ENCODE data around the gene TNNT3. TPM values are rescaled to one million over a fixed set of nuclear protein-coding genes. Genes with fewer than 3 reads are reported as not detected.

Gene TNNT3
- total RNA-seq, 2 donors from 2014 or later: 4.5 to 8.4 TPM

DNA sequence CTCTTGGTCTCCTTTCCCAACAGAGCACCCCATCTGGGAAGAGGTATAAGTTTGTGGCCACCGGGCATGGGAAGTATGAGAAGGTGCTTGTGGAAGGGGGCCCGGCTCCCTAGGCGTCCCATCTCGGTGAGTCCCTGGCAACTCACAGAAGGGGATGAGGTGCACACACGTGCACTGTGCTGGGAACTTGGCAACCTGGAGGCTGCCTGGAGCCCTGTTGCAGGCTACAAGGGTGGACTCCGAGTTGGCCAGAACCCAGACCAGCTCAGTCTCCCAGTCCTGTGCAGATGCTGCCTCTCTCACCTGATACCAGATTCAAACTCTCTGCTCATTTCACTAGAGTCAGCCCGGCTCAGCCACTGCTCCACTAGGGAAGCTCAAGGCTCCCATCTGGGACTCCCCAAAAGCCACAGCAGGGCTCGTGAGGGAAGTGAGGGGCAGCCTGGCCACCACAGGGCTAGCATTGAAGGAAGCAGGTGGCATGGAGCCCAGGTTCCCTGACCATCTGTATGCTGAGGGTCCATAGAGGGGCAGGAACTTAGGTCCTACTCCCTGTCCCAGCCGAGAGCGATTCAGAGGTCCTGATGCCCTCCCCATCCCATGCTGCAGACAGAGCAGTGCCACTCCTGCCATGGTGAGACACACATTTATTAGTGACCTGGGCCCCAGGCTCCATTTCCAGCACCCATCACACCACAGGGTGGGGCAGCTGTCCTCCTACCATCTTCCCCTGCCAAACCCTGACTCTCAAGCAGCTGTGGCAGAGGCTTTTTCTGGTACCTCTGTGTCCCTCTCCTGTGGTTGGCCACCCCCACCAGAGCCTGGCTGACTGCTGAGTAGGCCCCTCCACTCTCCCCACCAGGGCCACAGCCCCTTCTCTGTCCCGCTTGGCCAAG, 31.8 kb upstream of the TNNT3 start:
- 88% methylated on average over 11 of the region's 11 CpGs for WGBS
- no peak for DNase-seq (ENCODE audit: low spot score)
- intact Hi-C loops (cut with DNase I): no loop called here
- Histone ChIP-seq H3K4me1 (replicated peaks) (no peaks in the 10 kb centered on the region), H3K4me3 (no peak overlapping the region), H3K27me3 (replicated peaks; ENCODE audit: insufficient read depth) (no peaks in the 10 kb centered on the region), H3K27ac (no peak overlapping the region), H3K36me3 (no peaks in the 10 kb centered on the region), H3K9me3 (no peaks in the 10 kb centered on the region)
- TF ChIP-seq POLR2AphosphoS5 (IDR thresholded peaks at IDR 0.05): no peak
- TF ChIP-seq, protein P1, sequence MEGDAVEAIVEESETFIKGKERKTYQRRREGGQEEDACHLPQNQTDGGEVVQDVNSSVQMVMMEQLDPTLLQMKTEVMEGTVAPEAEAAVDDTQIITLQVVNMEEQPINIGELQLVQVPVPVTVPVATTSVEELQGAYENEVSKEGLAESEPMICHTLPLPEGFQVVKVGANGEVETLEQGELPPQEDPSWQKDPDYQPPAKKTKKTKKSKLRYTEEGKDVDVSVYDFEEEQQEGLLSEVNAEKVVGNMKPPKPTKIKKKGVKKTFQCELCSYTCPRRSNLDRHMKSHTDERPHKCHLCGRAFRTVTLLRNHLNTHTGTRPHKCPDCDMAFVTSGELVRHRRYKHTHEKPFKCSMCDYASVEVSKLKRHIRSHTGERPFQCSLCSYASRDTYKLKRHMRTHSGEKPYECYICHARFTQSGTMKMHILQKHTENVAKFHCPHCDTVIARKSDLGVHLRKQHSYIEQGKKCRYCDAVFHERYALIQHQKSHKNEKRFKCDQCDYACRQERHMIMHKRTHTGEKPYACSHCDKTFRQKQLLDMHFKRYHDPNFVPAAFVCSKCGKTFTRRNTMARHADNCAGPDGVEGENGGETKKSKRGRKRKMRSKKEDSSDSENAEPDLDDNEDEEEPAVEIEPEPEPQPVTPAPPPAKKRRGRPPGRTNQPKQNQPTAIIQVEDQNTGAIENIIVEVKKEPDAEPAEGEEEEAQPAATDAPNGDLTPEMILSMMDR (IDR thresholded peaks at IDR 0.05): no peak
- TF ChIP-seq POLR2A (IDR thresholded peaks at IDR 0.05): no peak

DNA sequence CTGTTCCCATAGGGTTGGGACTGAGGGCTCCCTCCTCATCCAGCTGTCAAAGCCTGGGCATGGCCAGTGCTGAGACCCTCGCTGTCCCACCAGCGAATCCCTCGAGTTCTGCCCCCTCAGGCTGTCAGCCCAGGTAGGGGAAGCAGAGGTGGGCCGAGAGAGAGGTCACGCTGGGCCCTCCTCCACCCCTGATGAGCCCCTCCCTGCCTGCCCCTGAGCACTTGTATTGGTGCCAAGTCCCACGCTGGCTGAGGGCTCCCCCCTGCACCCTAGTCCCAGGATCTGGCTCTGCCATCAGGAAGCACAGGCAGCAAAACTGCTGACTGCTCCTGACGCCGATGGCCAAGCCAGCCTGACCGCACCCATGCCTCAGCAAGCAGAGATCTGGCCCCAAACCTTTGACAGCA, 31.2 kb upstream of the TNNT3 start:
- Histone ChIP-seq H3K36me3 (no peaks in the 10 kb centered on the region), H3K9me3 (no peaks in the 10 kb centered on the region), H3K27ac (no peak overlapping the region), H3K4me1 (replicated peaks) (no peaks in the 10 kb centered on the region), H3K27me3 (replicated peaks; ENCODE audit: insufficient read depth) (no peaks in the 10 kb centered on the region), H3K4me3 (no peak overlapping the region)
- intact Hi-C loops (cut with DNase I): no loop called here
- TF ChIP-seq POLR2A (IDR thresholded peaks at IDR 0.05) (no peak), POLR2AphosphoS5 (IDR thresholded peaks at IDR 0.05) (no peak)
- TF ChIP-seq, protein P1 (IDR thresholded peaks at IDR 0.05): no peak
- DNase-seq (ENCODE audit: low spot score): no peak
- 60% methylated on average over 9 of the region's 9 CpGs for WGBS

DNA sequence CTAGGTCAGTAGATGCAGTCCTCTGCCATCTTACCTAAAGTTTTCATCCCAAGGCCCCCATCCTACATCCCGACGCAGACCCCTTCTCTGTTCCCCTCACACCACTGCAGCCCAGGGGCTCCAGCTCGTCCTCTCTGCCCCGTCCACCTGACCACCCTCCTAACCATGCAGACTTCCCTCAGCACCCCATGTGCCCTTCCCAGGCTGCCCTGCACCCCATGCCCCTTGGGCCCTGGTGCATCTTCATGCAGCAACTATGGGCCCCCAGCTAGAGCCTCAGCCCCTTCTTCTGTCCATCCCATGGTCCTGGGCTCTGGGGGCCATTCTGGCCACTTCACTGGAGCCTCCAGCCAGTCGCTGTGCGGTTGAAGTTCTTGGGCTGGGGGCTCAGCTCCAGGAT, 30.7 kb upstream of the TNNT3 start:
- Histone ChIP-seq H3K4me3 (no peak overlapping the region), H3K27me3 (replicated peaks; ENCODE audit: insufficient read depth) (no peaks in the 10 kb centered on the region), H3K36me3 (no peaks in the 10 kb centered on the region), H3K9me3 (no peaks in the 10 kb centered on the region), H3K4me1 (replicated peaks) (no peaks in the 10 kb centered on the region), H3K27ac (no peak overlapping the region)
- no peak for DNase-seq (ENCODE audit: low spot score)
- intact Hi-C loops (cut with DNase I): no loop called here
- 93% methylated on average over 6 of the region's 6 CpGs for WGBS
- TF ChIP-seq, protein P1 (IDR thresholded peaks at IDR 0.05): no peak
- TF ChIP-seq POLR2A (IDR thresholded peaks at IDR 0.05) (no peak), POLR2AphosphoS5 (IDR thresholded peaks at IDR 0.05) (no peak)

DNA sequence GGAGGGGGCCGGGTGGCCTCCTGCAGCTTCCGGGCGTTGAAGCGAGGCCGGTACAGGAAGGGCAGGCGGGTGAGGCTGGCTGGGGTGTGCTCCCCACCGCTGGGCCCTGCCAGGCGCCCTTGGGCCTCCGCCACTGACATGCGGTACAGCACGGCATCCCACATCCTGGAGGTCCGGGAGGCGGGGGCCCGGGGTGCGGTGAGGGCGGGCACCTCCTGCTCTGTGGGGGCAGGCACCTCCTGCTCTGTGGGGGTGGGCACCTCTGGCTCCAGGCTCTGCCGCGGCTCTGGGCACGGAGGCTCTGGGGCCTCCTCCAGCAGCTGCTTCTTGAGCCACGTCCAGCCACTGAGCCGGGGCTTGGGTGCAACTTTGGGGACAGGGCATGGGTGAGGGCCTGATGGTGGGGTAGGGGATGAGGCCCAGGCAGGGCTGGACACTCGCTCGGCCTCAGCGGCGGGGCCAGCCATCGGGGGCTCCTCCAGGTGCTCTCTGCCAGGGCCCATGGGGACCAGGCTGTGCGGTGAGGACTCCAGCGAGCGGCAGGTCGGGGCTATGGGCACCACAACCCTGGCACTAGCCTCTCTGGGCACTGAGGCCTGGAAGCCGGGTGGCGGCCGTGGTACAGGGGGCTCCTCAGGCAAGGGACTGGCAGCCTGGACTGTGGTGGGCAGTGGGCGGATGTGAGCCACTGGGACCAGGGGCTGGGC, 30.1 kb upstream of the TNNT3 start:
- intact Hi-C loops (cut with DNase I): no loop called here
- DNase-seq (ENCODE audit: low spot score): no peak
- no peak overlapping the region for H3K27ac ChIP-seq

More for the DNA sequence above, 30.1 kb upstream of the TNNT3 start:
- no peaks in the 10 kb centered on the region for H3K36me3 ChIP-seq
- TF ChIP-seq POLR2AphosphoS5 (IDR thresholded peaks at IDR 0.05) (no peak), POLR2A (IDR thresholded peaks at IDR 0.05) (no peak)
- TF ChIP-seq, protein P1 (IDR thresholded peaks at IDR 0.05): no peak
- H3K9me3 ChIP-seq: no peaks in the 10 kb centered on the region
- 91% methylated on average over 22 of the region's 34 CpGs for WGBS
- no peaks in the 10 kb centered on the region for H3K27me3 ChIP-seq (replicated peaks; ENCODE audit: insufficient read depth)
- H3K4me3 ChIP-seq: no peak overlapping the region
- no peaks in the 10 kb centered on the region for H3K4me1 ChIP-seq (replicated peaks)

Measured in prostate gland (tissue), 2 donors.